Stimulated activated CD8-positive, alpha-beta memory T cell treated with anti-CD3 and anti-CD28 coated beads, Interleukin-4, amount 100 ng/mL, for 1 hour (primary cell): ENCODE measurements around the gene SLC35F3.
A peak's percentile ranks its signal among the peaks of the same experiment; 100 is the strongest.

Source experiments
- DNase-seq, 2 donors: peaks; one replicate each; pipeline ENCODE4 v3.0.0-alpha.2; 2020; ENCODE audit warnings: low read depth in 2 of 2, low spot score in 1 of 2

The SLC35F3 gene

DNA sequence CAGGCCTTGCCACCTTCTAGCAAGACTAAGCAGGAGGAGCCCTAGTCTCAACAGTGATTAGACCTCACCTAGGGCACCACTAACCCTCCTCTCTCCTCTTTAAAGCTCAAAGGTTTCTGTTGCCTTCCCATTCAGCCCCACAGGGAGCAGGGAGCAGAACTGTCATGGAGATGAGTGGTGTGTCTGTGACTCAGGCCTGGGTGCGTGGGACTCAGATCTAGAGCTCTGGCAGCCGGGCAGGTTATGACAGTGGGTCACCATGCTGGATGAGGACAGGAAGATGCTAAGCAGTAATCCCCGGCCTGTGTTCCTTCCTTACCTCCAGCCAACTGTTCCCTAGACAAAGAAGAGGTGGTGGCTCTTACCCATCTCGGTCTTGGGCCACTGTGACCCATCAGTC lies 408.7 kb downstream of the SLC35F3 start:
- DNase-seq: no peak

DNA sequence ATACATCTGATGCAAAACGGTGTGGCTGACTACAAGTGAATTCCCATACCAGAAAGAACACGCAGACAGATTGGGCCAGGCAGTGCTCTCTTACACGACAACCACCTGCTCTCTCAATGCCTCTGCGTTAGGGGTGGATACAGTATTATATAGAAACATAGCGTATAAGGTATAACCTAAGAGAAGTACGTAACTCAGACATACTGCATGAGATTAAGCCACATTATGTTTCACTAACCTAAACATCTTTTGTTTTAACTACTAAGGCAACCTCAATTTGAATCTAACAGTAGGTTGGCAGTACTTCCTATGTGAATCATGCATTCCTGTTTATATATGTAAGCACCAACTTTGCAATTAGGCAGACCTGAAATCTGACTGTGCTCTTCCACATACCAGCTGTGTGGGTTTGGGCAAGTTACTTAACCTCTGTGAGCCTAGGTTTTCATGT lies 410.6 kb downstream of the SLC35F3 start:
- no peak for DNase-seq

DNA sequence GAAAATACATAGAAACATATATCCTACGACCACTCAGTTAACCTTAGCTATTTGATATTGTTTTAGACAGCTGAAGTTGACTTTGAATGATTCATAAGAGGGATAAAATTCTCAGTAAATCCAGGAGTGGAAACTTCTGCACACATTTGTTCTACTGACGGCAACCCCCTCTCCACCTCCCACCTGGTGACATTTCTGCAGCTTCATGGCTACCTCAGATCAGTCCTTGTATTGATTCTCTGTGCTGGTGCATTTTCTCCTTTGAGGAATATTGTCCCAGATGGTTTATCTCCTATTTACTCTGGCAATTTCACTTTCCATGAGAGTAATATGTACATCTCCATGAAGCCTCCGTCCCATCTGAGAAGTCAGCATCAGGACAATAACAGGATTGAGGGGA lies 411.1 kb downstream of the SLC35F3 start:
- DNase-seq: no peak

DNA sequence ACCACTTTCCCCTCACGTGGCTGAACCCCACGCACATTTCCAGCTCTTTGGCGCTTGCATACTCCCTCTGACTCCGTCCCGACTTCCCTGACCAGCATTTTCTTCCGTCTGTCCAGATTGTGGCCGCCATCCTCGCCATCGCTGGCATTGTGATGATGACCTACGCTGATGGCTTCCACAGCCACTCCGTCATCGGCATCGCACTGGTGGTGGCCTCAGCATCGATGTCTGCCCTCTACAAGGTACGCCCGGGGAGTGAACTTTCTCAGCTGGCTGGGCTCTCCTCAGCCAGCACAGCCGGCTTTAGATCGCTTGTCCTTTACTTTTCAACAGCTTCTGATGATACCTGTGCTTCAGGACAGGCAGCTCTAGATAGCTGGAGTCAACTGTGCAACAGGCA lies 412.0 kb downstream of the SLC35F3 start:
- no peak for DNase-seq

DNA sequence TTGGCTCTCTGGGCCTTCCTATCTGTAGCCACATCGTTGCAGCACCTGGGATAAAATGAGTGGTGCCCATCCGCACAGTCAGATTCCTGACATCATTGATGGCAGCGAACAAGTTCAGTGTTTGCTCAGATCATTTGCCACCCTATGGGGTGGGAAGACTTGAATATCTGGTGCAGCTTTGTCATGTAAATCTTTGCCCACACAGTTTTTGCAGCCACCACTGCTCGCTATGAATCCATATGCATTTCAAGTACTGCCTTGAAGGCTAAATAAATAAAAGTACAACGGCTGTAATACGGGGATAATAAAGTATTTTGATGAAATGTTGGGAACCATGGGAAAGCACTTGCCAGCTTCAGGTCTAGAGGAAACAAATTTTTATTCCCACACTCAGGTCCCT lies 412.5 kb downstream of the SLC35F3 start:
- DNase-seq: no peak

DNA sequence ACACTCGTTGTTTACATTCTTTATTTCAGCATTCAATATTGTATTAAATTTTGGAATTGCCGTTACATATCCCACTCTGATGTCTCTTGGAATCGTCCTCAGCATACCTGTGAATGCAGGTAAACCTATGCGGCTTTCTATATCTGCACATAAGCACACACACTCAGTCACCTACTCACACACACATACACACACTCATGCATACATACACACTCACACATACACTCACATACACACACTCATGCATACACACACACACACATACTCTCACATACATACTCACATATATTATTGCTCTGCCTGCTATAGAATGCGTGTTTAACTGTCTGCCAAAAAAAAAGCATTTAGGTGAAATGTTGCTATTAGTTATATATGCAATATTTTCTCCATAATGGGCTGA lies 415.6 kb downstream of the SLC35F3 start:
- no peak for DNase-seq

DNA sequence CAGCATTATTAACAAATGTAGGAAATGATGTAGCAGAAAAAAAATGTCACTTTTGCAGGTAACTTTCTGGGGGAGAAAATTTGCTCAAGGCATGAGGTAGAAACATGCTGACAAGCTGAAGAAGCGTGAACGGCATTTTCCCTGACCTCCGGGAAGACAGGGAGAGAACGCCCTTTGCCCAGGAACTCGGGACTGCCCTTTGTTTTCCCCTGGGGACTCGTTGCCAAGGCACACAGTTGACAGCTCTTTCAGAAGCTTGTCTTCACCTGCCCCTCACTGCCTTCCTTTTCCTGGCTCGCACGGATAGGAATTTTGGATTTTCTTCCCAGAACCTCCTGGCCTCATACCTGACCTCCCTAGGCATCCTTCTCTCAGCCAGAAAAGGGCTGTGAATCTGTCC lies 416.1 kb downstream of the SLC35F3 start:
- no peak for DNase-seq

DNA sequence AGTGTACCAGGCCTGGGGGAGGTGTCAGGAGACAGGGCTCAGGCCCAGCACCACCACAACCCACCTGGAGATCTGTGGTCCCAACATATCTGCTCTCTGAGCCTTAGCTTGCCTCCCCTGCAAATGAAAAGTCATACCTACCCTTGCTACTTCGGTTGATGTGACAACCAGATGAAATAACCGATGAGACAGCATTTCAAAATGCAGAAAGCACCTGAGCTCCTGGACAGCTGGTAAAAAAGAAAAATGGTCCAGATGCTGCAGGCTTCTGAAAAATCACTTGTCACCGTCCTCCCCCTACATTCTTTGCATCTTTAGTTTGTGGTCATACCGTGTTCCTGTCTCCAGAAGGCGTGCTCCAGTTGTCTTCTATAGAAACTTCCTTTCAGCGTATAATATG lies 416.8 kb downstream of the SLC35F3 start:
- DNase-seq: no peak

DNA sequence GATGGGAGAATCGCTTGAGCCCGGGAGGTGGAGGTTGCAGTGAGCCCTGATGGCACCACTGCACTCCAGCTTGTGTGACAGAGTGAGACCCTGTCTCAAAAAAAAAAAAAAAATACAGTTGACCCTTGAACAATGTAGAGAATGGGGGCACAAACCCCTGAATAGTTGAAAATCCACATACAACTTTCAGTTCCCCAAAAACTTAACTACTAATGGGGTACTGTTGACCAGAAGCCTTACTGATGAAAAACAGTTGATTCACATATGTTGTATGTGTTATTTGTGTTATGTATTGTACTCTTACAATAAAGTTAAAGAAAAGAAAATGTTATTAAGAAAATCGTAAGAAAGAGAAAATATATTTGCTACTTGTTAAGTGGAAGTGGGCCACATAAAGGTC lies 417.6 kb downstream of the SLC35F3 start:
- no peak for DNase-seq

DNA sequence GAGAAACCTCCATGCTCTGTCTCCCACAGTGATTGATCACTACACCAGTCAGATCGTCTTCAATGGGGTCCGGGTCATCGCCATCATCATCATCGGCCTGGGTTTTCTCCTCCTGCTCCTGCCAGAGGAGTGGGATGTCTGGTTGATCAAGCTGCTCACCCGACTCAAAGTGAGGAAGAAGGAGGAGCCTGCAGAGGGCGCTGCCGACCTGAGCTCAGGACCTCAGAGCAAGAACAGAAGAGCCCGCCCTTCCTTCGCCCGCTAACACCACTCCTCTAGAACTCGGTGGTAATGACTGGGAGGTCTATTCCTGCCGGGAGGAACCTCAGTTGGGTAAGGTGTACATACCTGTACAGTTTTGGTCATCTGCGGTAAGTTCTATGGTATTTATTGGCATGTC lies 418.5 kb downstream of the SLC35F3 start:
- DNase-seq: peak in 1 of 2 donors; percentile 14

DNA sequence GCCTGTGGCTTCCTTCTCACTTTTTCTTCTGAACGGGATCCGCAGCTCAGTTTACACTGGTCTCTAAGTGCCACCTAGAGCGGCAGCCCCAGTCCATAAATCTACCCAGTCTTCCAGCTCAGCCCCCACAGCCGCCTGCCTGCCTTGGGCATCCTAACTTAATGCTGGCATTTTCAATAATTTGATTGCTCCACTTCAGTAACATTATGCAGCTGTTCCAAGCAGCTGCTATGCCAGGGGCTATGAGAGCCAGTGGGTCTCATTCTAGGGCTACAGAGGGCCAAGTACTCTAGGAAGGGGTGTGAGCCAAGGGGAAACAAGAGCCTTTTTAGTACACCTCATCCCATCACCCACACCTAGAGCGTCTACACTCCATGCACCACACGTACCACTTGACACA lies 420.3 kb downstream of the SLC35F3 start:
- no peak for DNase-seq

DNA sequence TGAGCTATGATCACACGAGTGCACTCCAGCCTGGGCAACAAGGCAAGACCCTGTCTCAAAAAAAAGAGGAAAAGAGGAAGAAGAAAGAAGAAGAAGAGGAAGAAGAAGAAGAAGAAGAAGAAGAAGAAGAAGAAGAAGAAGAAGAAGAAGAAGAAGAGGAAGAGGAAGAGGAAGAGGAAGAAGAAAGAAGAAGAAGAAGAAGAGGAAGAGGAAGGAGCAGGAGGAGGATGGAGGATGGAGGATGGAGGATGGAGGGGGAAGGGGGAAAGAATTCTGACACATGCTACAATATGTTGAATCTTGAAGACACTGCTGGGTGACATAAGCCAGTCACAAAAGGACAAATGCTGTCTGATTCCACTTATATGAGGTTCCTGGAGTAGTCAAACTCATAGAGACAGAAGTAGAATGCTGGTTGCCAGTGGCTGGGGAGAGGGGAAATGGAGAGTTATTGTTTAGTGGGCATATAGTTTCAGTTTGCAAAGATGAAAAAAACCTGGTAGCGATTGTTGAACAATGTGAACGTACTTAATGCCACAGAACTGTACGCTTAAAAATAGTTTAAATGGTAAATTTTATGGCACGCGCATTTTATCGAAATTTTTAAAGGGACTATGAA lies 421.5 kb downstream of the SLC35F3 start:
- no peak for DNase-seq

DNA sequence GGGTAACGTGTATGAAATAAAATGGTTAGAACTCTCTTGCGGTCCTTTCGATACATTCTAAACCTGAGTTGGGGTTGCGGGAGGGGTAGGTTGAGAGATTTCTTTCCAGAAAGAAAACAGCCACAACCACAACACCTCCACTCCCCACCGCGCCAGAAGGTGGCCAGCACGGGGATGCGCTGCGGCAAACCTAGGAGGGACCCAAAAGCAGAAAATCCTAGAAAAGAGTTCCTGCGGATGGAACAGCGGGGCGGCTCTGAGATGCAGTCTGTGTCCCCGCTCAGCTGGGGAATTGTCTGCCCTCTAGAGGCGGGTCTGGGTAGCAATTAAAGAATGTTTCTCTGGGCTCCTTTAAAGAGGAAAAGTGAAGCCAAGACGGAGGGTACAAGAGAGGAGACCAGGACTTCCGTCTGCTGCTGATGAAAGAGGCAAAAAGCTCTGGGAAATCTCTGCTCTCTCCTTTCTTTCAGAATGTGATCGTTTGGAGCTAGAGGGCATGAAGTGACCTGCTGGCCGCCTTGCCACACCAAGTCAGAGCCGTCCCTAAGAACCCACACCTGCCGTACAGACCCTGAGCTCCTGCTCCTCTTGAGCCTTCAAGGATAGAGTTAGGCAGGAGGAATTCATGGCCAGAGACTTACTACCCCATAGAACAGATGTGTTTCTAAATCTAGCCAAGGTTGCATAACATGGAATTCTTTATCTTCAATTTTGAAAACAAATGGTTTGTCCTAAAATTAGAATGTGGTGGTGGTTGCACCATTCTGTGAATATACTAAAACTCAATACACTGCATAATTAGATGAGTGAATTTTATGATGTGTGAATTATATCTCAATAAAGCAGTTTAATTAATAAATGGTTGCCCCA lies 422.3 kb downstream of the SLC35F3 start:
- DNase-seq: peak; percentile 28 to 54

DNA sequence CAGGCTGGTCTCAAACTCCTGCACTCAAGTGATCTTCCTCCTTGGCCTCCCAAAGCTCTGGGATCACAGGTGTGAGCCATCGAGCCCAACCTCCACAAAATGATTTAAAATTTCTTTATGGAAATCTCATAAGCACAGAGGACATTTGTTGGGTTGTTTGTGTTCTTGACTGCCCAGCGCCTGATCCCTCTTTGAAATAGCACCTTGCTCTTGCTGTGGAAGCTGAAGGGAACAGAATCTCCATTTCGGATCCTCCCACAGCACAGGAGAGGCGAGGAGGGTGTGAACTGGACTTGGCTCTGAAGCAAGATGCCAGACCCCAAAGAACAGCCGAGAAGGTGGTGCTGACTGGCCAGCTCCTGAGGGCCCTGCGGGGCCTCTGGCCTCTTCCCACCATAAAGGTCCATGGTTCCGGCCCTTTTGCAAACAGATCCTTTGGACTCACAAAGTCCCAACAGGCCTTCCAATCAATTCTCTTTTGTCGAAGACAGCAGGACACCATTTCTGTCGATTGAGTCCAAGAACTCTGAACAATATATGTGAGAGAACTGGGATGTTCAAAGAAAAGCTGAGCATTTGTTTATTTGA lies 423.2 kb downstream of the SLC35F3 start:
- DNase-seq: no peak

DNA sequence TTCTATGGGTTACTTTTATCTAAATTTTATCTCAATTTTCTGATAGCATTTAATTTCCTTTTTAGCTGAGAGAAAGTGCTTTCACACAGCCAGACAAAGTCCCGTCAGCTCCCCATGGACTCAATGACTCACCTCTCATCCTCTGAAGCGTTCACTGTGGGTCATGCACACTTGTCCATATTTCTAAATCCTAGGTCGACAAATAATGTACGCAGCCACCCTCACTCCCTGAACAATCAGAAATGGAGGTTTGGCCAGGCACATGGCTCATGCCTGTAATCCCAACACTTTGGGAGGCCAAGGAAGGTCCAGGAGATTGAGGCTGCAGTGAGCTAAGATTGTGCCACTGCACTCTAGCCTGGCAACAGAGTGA lies 426.4 kb downstream of the SLC35F3 start:
- no peak for DNase-seq

DNA sequence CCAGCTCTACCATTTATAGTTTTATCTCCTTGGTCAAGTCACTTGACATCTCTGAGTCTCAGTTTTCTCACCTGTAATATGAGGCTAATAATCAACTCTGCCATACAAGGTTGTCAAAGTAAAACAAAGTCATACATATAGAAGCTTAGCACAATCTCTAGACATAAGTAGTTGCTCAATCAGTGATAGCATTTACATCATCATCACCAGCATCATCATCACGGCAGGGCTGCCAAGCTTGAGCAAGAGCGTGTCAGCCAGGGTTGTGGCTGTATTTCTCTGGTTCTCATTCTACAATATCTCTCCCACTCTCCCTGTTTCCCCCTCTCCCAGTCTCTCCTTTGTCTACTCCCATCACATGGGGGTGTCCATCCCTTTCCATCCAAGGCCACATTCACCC lies 427.0 kb downstream of the SLC35F3 start:
- no peak for DNase-seq

DNA sequence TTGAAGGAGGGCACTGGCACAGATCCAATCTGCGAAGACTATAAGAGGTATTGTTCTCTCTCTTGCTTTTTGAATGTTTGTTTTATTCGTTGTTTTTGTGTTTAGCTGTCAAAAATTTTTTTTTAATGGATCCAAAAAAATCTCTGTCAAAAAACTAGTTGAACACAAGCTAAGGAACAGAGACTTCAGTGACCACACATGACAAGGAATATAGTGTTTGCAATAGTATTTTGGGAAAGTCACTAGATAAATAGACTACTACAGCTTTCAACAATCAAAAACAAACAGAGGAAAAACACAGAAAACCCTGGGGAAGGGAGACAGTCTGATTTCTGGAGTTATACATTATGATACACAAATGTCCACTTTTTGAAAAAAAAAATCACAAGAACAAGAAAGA lies 431.9 kb downstream of the SLC35F3 start:
- DNase-seq: no peak

DNA sequence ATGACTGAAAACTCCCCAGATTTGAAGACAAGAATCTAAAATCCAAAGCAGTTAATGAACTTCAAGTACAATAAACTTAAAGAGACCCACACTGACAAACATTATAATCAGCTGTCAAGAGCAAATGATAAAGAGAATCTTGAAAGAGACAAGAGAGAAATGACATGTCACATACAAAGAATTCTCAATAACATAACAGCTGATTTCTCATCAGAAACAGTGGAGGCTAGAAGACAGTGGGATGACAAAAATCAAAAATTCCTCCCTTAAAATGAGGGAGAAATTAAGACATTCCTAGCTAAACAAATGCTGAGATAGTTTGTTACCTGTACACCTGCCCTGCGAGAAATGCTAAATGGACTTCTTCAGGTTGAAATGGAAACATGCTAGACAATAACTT lies 432.8 kb downstream of the SLC35F3 start:
- no peak for DNase-seq

DNA sequence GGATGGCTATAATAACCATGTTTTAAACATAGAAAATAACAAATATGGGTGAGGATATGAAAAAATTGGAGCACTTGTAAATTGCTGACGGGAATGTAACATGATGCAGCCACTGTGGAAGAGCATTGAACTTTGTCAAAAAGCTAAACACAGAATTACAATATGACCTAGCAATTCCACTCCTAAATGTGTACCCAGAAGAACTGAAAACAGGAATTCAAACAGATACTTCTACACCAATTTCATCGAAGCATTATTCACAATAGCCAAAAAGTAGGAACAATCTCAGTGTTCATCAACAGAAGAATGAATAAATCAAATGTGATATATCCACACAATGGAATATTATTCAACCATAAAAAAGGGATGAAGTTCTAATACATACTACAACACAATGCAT lies 436.1 kb downstream of the SLC35F3 start:
- DNase-seq: no peak

DNA sequence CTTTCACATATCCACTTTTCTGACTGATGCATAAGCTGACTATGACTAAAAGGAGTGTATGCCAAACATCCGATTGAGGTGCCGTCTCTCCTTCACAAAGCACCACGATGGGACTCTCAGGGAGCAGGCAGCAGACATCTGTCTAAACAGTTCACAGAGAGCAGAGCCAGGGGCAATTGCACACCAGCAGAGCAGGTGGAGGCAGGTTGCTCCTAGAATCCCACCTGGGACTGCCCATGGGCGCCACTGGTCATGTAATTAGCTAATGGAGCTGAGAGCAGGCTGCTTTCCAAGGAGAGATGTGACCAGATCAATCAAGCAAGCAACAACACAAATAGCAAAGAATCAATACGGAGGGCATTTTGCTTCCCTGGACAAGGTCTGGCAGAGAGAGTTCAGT lies 438.3 kb downstream of the SLC35F3 start:
- no peak for DNase-seq

DNA sequence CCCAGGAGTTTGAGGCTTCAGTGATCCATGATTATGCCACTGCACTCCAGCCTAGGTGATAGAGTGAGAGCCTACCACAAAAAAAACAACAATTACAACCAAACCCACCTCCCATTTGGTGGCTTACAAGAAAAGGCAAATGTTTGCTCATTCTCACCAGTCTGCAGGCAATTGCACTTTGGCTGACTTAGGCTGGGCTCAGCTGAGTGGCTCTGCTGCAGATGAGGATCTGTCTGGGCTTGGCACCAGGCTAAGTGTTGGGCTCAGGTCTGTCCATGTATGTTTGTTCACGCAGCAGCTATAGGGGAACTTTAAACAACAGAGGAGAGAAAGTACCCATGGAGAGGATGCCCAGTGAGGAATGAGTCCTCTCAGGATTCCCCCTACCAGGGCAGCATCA lies 440.8 kb downstream of the SLC35F3 start:
- no peak for DNase-seq

DNA sequence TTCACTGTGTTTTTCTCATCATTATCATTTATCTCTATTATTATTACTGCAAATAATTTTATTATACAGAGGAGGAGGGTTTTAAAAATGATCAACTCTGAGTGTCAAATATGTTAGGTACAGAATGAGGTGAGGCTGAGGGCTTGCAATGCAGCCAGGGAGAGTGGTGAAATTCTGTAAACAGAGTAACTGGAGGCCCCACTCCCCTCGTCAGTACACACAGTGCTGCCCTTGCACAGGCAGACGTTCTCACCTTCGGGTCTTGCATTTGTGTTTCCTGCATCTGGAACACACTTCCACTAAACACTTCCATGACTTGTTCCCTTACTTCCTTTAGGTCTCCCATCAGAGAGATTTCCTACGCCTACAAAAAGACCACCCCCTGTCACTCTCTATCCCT lies 444.5 kb downstream of the SLC35F3 start:
- DNase-seq: no peak
